A549 (cell line): Measurements from ENCODE around the gene PEX10.

Experiments
- CBX2 ChIP-seq: fragments of 200-600 bp; sonication (generic); IDR thresholded peaks from 2 replicates; pipeline ENCODE4 v1.6.1; 2016; ENCODE audit warnings: low read depth, mild to moderate bottlenecking, borderline replicate concordance
- CEBPB ChIP-seq, 2 experiments: fragments of >200 bp in 1 of 2; sonication (Bioruptor Twin) in 1 of 2; formaldehyde crosslinking in 1 of 2; IDR thresholded peaks; 2 replicates each; pipeline ENCODE4 v1.6.1; 2012 to 2016
- JUNB ChIP-seq: fragments of >200 bp; sonication (Bioruptor Twin); formaldehyde crosslinking; IDR thresholded peaks from 2 replicates; pipeline ENCODE4 v1.6.1; 2016
- NR3C1 ChIP-seq: fragments of >200 bp; sonication (Bioruptor Twin); formaldehyde crosslinking; IDR thresholded peaks from 3 replicates; pipeline ENCODE4 v1.6.1; 2017
- POLR2A ChIP-seq: IDR thresholded peaks from 2 replicates; pipeline ENCODE4 v1.6.1; 2012; ENCODE audit warnings: mild to moderate bottlenecking, low read length
- RFX5 ChIP-seq: fragments of 450-650 bp; IDR thresholded peaks from 2 replicates; pipeline ENCODE4 v1.7.1; 2014; ENCODE audit warnings: antibody characterized with exemption, mild to moderate bottlenecking, moderate library complexity
- TF ChIP-seq, protein P1 (sequence below): fragments of >200 bp; sonication (Bioruptor Twin); formaldehyde crosslinking; IDR thresholded peaks from 3 replicates; pipeline ENCODE4 v1.5.1; 2016
- TF ChIP-seq, protein P2 (sequence below): IDR thresholded peaks from 2 replicates; pipeline ENCODE4 v1.6.1; 2012
- TF ChIP-seq, protein P3 (sequence below): IDR thresholded peaks from 2 replicates; pipeline ENCODE4 v1.6.1; 2012
- TF ChIP-seq, protein P4 (sequence below): fragments of 450-650 bp; IDR thresholded peaks from 2 replicates; pipeline ENCODE4 v1.6.1; 2014; ENCODE audit warnings: antibody characterized with exemption

DNA sequence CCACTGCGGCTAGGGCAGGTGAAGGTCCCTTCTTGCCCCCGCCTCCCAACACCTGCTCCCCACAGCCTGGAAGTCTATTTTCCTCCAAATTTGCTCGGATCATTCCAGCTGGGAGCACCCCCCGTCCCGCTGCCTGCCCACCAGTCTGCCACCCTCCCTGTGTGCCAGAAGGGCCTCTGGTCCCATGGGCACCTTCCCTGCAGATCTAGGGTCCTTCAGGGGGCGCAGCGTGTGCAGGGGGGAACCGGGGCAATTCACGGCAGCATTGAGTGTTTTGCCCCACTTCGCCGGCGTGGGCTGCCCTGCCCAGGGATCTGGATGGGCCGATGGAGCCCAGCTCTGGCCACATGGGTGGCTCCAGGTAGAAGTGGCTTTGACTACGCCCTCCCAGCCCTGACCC lies 26.3 kb upstream of the PEX10 start:
- TF ChIP-seq, protein P1, sequence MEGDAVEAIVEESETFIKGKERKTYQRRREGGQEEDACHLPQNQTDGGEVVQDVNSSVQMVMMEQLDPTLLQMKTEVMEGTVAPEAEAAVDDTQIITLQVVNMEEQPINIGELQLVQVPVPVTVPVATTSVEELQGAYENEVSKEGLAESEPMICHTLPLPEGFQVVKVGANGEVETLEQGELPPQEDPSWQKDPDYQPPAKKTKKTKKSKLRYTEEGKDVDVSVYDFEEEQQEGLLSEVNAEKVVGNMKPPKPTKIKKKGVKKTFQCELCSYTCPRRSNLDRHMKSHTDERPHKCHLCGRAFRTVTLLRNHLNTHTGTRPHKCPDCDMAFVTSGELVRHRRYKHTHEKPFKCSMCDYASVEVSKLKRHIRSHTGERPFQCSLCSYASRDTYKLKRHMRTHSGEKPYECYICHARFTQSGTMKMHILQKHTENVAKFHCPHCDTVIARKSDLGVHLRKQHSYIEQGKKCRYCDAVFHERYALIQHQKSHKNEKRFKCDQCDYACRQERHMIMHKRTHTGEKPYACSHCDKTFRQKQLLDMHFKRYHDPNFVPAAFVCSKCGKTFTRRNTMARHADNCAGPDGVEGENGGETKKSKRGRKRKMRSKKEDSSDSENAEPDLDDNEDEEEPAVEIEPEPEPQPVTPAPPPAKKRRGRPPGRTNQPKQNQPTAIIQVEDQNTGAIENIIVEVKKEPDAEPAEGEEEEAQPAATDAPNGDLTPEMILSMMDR, result no peak
- no peak for TF ChIP-seq CEBPB (IDR thresholded peaks at IDR 0.05)
- no peak for TF ChIP-seq NR3C1
- TF ChIP-seq, protein P2, sequence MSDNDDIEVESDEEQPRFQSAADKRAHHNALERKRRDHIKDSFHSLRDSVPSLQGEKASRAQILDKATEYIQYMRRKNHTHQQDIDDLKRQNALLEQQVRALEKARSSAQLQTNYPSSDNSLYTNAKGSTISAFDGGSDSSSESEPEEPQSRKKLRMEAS, result no peak
- TF ChIP-seq, protein P3, sequence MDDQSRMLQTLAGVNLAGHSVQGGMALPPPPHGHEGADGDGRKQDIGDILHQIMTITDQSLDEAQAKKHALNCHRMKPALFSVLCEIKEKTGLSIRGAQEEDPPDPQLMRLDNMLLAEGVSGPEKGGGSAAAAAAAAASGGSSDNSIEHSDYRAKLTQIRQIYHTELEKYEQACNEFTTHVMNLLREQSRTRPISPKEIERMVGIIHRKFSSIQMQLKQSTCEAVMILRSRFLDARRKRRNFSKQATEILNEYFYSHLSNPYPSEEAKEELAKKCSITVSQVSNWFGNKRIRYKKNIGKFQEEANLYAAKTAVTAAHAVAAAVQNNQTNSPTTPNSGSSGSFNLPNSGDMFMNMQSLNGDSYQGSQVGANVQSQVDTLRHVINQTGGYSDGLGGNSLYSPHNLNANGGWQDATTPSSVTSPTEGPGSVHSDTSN, result no peak
- TF ChIP-seq RFX5, result no peak
- TF ChIP-seq, protein P4, sequence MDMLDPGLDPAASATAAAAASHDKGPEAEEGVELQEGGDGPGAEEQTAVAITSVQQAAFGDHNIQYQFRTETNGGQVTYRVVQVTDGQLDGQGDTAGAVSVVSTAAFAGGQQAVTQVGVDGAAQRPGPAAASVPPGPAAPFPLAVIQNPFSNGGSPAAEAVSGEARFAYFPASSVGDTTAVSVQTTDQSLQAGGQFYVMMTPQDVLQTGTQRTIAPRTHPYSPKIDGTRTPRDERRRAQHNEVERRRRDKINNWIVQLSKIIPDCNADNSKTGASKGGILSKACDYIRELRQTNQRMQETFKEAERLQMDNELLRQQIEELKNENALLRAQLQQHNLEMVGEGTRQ, result no peak
- TF ChIP-seq JUNB, result no peak
- no peak for TF ChIP-seq CBX2
- TF ChIP-seq POLR2A, result no peak
